Esophagus muscularis mucosa (tissue), 4 donors: Measurements from ENCODE around the gene RCBTB2. TPM values are rescaled to one million over a fixed set of nuclear protein-coding genes. Genes with fewer than 3 reads are reported as not detected.
"Not testable (repeated sequence)": the region's sequence is repeated elsewhere in the genome, so short reads cannot be mapped to it uniquely, and the experiment has no call there.

Experiments
- DNase-seq: peaks from one replicate; pipeline ENCODE4 v3.0.0-alpha.2; 2017; ENCODE audit errors: extremely low spot score
- H3K27ac ChIP-seq, 4 donors: fragments of 200-600 bp; sonication (generic); replicated peaks in 1 of 4; 1 replicate in 3 of 4; 2 replicates in 1 of 4; pipeline ENCODE4 v1.5.1; 2016 to 2019; ENCODE audit warnings: mild to moderate bottlenecking in 1 of 4
- H3K27me3 ChIP-seq, 4 donors: fragments of 200-600 bp; sonication (generic); one replicate each; pipeline versions ENCODE4 v1.5.1 to v1.6.0; 2016 to 2019
- H3K36me3 ChIP-seq, 4 donors: fragments of 200-600 bp; sonication (generic); one replicate each; pipeline ENCODE4 v1.5.1; 2016 to 2019
- H3K4me1 ChIP-seq, 4 donors: fragments of 200-600 bp; sonication (generic); one replicate each; pipeline ENCODE4 v1.5.1; 2016 to 2019
- H3K4me3 ChIP-seq, 4 donors: fragments of 200-600 bp; sonication (generic); 1 replicate in 2 of 4; 2 replicates in 2 of 4; pipeline ENCODE4 v1.5.1; 2016 to 2019; ENCODE audit warnings: mild to moderate bottlenecking in 4 of 4, moderate library complexity in 1 of 4
- H3K9me3 ChIP-seq, 4 donors: fragments of 200-600 bp; sonication (generic); 1 replicate in 3 of 4; 2 replicates in 1 of 4; pipeline ENCODE4 v1.5.1; 2016 to 2019
- EP300 ChIP-seq: sonication (generic); formaldehyde crosslinking; IDR thresholded peaks from one replicate; pipeline ENCODE4 v1.6.1; 2017; ENCODE audit warnings: antibody characterized with exemption
- POLR2A ChIP-seq: fragments of 450-650 bp; IDR thresholded peaks from one replicate; pipeline ENCODE4 v1.6.1; 2017; ENCODE audit warnings: antibody characterized with exemption, moderate library complexity, mild to moderate bottlenecking, low read depth
- POLR2AphosphoS5 ChIP-seq, 2 donors: sonication (generic); formaldehyde crosslinking; IDR thresholded peaks; one replicate each; pipeline ENCODE4 v1.6.1; 2017; ENCODE audit warnings: antibody characterized with exemption in 2 of 2
- WGBS: methylation state at CpG from one replicate; pipeline ENCODE4 v1.1.5; 2018; 5-methylcytosine and 5-hydroxymethylcytosine counted together
- intact Hi-C: fragments of 100-400 bp; cut with DNase I; formaldehyde crosslinking; loops from one replicate; pipeline ENCODE4 v1.15.1; 2023
- total RNA-seq, 4 donors: library from RNA; depleted of rRNA; stranded (reverse); fragments of >200 nt; gene quantifications; one replicate each; pipeline versions ENCODE4 v1.1.0 to v1.2.1, GENCODE V29; 2016
- TF ChIP-seq, protein P1 (sequence below), 3 experiments: fragments of 200-600 bp in 2 of 3; fragments of 450-650 bp in 1 of 3; sonication (generic) in 2 of 3; IDR thresholded peaks; one replicate each; pipeline ENCODE4 v1.5.1; 2017 to 2019; ENCODE audit warnings: antibody characterized with exemption in 3 of 3, mild to moderate bottlenecking in 2 of 3, moderate library complexity in 1 of 3

RCBTB2 gene
- total RNA-seq: 10 to 100 TPM; 10.1 to 14.5 (median 11.0) TPM

DNA sequence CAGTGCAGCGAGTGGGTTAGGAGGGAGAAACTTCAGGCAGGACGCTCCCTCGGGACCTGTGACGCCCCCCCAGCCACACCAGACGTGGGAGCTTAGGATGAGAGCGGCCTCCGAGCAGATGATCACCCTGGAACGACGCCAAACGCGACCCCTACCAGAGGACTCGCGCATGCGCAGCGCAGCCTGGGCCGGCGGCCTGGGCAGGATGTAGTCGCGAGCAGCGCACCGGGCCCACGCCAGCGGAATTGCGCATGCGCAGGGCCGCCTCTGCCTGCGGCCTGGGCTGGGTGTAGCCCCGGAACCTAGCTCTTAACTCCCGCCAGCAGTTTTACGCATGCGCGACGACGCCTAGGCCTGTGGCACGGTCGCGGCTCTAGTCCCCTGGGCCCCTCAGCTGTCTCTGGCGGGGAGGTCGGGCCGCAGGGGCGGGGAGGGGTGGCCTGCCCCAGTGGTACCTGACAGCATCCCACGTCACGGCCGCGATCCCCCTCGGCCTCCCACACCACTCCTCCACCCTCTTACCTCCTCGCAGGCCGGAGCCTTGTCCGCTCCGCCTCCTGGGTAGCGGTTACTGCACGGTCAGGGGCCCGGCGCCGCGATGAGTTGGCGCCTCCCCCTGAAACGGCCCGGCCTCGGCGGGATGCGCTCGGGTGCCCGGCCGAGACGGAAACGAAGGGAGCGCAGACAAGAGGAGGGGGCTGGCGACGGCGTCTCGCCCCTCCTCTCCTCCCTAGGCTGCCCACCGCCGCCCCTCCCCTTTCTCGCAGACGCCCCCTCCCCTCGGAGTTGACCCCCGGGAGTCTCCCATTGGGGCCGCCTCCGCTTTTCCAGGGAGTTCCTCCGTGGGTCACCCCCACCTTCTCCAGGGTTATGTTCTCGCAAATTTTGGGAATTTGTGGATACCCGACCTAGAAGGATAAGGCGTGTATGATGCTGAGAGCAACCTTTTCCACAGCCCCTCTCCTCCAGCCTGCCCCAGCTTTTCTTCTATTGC is at the start of gene RCBTB2:
Gene RCBTB2 (minus strand): TSS at position 575 of the 994 bp plus-strand sequence. CDS start 11,141 bp downstream, outside the sequence.
- Histone ChIP-seq H3K27ac (peak within 1 kb of the TSS; percentile 95 to 99 (median 97)), H3K4me1 (peaks cover 4 to 21% (median 19%) of the 10 kb centered on the region in 4 donors), H3K36me3 (no peaks in the 10 kb centered on the region), H3K27me3 (no peaks in the 10 kb centered on the region), H3K9me3 (no peaks in the 10 kb centered on the region), H3K4me3 (peak within 1 kb of the TSS; percentile 76 to 93 (median 80))
- intact Hi-C loops: no loop called here
- 6% methylated on average over 11 of the region's 84 CpGs for WGBS
- TF ChIP-seq POLR2AphosphoS5 (IDR thresholded peaks at IDR 0.05): peak; percentile 99
- TF ChIP-seq EP300: no peak
- TF ChIP-seq, protein P1, sequence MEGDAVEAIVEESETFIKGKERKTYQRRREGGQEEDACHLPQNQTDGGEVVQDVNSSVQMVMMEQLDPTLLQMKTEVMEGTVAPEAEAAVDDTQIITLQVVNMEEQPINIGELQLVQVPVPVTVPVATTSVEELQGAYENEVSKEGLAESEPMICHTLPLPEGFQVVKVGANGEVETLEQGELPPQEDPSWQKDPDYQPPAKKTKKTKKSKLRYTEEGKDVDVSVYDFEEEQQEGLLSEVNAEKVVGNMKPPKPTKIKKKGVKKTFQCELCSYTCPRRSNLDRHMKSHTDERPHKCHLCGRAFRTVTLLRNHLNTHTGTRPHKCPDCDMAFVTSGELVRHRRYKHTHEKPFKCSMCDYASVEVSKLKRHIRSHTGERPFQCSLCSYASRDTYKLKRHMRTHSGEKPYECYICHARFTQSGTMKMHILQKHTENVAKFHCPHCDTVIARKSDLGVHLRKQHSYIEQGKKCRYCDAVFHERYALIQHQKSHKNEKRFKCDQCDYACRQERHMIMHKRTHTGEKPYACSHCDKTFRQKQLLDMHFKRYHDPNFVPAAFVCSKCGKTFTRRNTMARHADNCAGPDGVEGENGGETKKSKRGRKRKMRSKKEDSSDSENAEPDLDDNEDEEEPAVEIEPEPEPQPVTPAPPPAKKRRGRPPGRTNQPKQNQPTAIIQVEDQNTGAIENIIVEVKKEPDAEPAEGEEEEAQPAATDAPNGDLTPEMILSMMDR (IDR thresholded peaks at IDR 0.05): no peak
- peak; percentile 77 for TF ChIP-seq POLR2A
- DNase-seq: peak; percentile 98

DNA sequence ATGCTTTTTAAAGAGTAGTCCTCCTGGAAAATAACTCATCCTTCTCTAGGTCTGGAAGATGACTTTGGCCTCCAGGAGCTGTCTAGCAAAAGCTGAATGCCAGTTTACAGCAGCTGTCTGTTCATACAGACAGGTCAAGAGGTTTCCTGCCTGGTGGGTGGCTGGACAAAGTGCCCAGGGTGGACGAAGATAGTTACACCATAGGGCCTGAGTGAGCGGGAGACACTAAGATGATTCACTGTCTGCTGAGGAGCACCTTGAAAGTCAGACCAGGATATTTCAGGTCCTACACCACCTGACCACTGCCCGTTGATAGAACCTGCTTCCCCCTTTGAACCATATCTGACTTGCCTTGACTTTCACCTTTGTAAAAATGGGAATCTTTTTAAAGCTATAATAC is 49.2 kb upstream of the RCBTB2 start:
- Histone ChIP-seq H3K9me3 (no peaks in the 10 kb centered on the region), H3K36me3 (no peaks in the 10 kb centered on the region), H3K4me3 (no peak overlapping the region), H3K4me1 (peaks cover 35 to 49% (median 41%) of the 10 kb centered on the region in 4 donors), H3K27me3 (no peaks in the 10 kb centered on the region), H3K27ac (no peak overlapping the region)
- TF ChIP-seq, protein P1 (IDR thresholded peaks at IDR 0.05): no peak
- TF ChIP-seq POLR2A (no peak), EP300 (no peak), POLR2AphosphoS5 (IDR thresholded peaks at IDR 0.05) (no peak)
- DNase-seq: no peak
- WGBS: 89% methylated on average over 3 of the region's 3 CpGs
- intact Hi-C loops: loop anchor here (5.0 to 10.0 kb wide), 4 partner anchors 170 to 457 kb away; partner anchors contain the start of genes ITM2B and LPAR6

DNA sequence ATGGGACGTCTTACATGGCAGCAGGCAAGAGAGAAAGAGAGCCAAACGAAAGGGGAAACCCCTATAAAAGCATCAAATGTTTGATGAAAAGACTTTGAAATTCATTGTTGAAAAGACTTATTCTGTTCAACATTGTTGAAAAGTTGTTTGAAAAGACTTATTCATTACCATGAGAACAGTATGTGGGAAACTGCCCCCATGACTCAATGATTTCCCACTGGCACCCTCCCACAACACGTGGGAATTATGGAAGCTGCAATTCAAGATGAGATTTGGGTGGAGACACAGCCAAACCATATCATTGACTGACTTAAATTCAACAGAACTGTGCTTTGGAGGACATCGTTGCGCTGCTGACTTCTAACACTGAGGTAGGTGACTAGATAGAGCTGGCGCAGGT is 48.0 kb upstream of the RCBTB2 start:
- 66% methylated on average over 6 of the region's 6 CpGs for whole genome bisulfite sequencing
- intact Hi-C loops: loop anchor here (5.0 to 10.0 kb wide), 4 partner anchors 169 to 456 kb away; partner anchors contain the start of genes ITM2B and LPAR6
- no peaks in the 10 kb centered on the region for H3K36me3 ChIP-seq
- TF ChIP-seq POLR2A (no peak), POLR2AphosphoS5 (IDR thresholded peaks at IDR 0.05) (no peak), EP300 (no peak)
- TF ChIP-seq, protein P1 (IDR thresholded peaks at IDR 0.05): no peak
- no peaks in the 10 kb centered on the region for H3K9me3 ChIP-seq
- no peak overlapping the region for H3K4me3 ChIP-seq
- no peaks in the 10 kb centered on the region for H3K27me3 ChIP-seq
- no peak overlapping the region for H3K27ac ChIP-seq
- peak; percentile 45 for DNase-seq
- peaks cover 23 to 37% (median 29%) of the 10 kb centered on the region in 4 donors for H3K4me1 ChIP-seq

DNA sequence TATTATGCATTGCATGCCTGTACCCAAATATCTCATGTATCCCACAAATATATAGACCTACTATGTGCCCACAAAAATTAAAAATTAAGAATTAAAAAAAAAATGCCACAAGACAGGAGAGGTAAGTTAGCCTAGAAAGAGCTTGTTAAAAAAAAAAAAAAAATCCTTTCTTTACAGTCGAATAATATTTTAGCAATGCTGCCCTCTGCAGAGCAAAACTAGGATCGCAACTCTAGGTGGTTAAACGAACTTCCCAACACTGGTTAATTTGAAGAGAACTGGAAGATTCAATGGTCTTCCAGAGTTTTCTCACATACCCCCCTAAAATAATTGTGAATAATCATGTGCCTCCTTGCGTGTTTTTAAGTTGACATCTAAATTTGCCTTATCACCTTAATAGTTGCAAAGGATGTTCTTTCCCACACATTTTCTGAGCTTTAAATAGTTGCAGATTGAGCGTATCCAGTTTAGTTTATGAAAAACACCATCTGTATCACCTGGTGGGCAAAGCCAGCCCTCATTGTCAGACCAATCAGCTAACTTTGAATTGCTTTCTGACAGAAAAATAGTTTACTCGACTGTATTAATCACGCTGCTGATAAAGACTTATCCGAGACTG is 47.4 kb upstream of the RCBTB2 start:
- intact Hi-C loops: loop anchor here (5.0 to 10.0 kb wide), 4 partner anchors 168 to 455 kb away; partner anchors contain the start of genes ITM2B and LPAR6
- Histone ChIP-seq H3K9me3 (no peaks in the 10 kb centered on the region), H3K4me3 (no peak overlapping the region), H3K27ac (no peak overlapping the region), H3K4me1 (peaks cover 17 to 31% (median 23%) of the 10 kb centered on the region in 4 donors), H3K36me3 (no peaks in the 10 kb centered on the region), H3K27me3 (no peaks in the 10 kb centered on the region)
- no peak for TF ChIP-seq POLR2A
- TF ChIP-seq POLR2AphosphoS5 (IDR thresholded peaks at IDR 0.05): no peak
- TF ChIP-seq EP300: no peak
- TF ChIP-seq, protein P1 (IDR thresholded peaks at IDR 0.05): peak; percentile 78 to 84 (median 80)
- WGBS: 41% methylated on average over 8 of the region's 8 CpGs
- DNase-seq: peak; percentile 93

DNA sequence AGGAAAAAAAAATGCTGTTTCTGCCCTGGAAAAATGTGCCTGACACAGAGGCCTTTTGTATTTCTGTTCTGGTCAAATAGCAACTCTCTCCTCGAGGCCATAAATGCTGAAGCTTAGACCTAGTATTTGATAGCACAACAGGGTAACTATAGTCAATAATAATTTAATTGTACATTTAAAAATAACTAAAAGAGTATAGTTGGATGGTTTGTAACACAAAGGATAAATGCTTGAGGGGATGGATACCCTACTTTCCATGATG is 47.0 kb upstream of the RCBTB2 start:
- not testable (repeated sequence) for H3K9me3 ChIP-seq, DNase-seq, H3K27ac ChIP-seq, H3K4me3 ChIP-seq, H3K27me3 ChIP-seq, H3K36me3 ChIP-seq
- 88% methylated on average over 1 of the region's 1 CpG for WGBS
- intact Hi-C loops: loop anchor here (5.0 to 10.0 kb wide), 4 partner anchors 168 to 455 kb away; partner anchors contain the start of genes ITM2B and LPAR6
- H3K4me1 ChIP-seq: peaks cover 13 to 27% (median 19%) of the 10 kb centered on the region in 4 donors
